ENCODE measurements around the gene UBL7. TPM values are rescaled to one million over a fixed set of nuclear protein-coding genes. Genes with fewer than 3 reads are reported as not detected.

UBL7 gene
- total and polyA plus RNA-seq, 2 of the 8 experiments (the other 6 are each of a cell fraction or from before 2014, with no cell fraction given), result 71.5 to 183 TPM

DNA sequence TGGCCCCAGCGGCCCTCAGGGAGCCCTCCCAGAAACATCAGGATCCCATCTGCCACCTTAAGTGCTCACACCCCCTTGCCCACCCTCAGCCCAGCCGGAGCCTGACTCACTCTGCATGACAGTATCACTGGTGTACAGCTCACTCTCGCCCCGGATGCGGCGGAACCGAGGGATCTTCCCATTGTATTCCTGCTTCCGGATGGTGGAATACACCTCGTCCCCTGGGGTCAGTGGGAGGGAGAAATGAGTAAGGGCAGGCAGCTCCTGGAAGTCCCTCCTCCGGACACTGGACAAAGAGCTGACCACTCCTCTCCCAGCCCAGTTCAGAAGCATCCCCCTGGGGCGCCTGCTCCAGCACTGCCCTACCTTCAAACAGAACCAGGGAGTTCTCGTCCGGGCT lies 43.7 kb downstream of the UBL7 start:
- H3K4ac ChIP-seq (replicated peaks; ENCODE audit: insufficient read length, low read depth, low read length), result no peak overlapping the region
- H4K8ac ChIP-seq (ENCODE audit: extremely low read depth, insufficient read depth, low read length), result no peak overlapping the region
- H3K4me3 ChIP-seq (ENCODE audit: extremely low read depth in 1 of 4, insufficient read depth in 2 of 4, low read depth in 3 of 4, low read length in 4 of 4), result no peak overlapping the region
- no peak overlapping the region for H2BK12ac ChIP-seq (ENCODE audit: low read depth, low read length)
- H2AK5ac ChIP-seq (ENCODE audit: low read depth, low read length), result no peak overlapping the region
- H3K56ac ChIP-seq (replicated peaks; ENCODE audit: insufficient read length, low read depth, low read length), result no peak overlapping the region
- H2BK5ac ChIP-seq (ENCODE audit: low read depth, low read length), result no peak overlapping the region
- H4K91ac ChIP-seq (replicated peaks; ENCODE audit: insufficient read length, low read length), result no peak overlapping the region
- no peak overlapping the region for H3K18ac ChIP-seq (ENCODE audit: extremely low read depth, low read length)
- peaks cover 9% of the 10 kb centered on the region for H3K79me1 ChIP-seq (ENCODE audit: low read depth, low read length)
- H3K23ac ChIP-seq (ENCODE audit: insufficient read length), result no peak overlapping the region
- DNase-seq (ENCODE audit: low read depth in 1 of 2, low spot score in 2 of 2) (no peak), FAIRE-seq (no peak)
- H3K27ac ChIP-seq (ENCODE audit: low read depth, low read length), result no peak overlapping the region
- peaks cover 3% of the 10 kb centered on the region; the same call in 1 of the 2 replicates for H3K23me2 ChIP-seq (ENCODE audit: low read depth, low read length)
- H2BK15ac ChIP-seq (ENCODE audit: low read length), result no peak overlapping the region
- TF ChIP-seq TAF1 (IDR thresholded peaks at IDR 0.05; ENCODE audit: low read depth, low read length), result no peak
- TF ChIP-seq SAP30 (IDR thresholded peaks at IDR 0.05; ENCODE audit: insufficient read depth, insufficient replicate concordance, low read length), result no peak
- H4K5ac ChIP-seq (ENCODE audit: insufficient read length, low read depth, low read length), result no peak overlapping the region
- 88% methylated on average over 13 of the region's 13 CpGs; no CpG with 5 or more reads in 1 of the 2 experiments for WGBS, 2 experiments (ENCODE audit: extremely low coverage in 1 of 2, insufficient coverage in 1 of 2, insufficient read length in 1 of 2, insufficient replicate concordance in 2 of 2, low coverage in 1 of 2, low lambda C conversion rate in 2 of 2, missing lambda C conversion rate in 1 of 2)
- H3K9ac ChIP-seq (replicated peaks in 1 of 4; ENCODE audit: extremely low read depth in 1 of 4, low read depth in 3 of 4, low read length in 3 of 4), result no peak overlapping the region
- no peaks in the 10 kb centered on the region for H3K9me3 ChIP-seq (ENCODE audit: insufficient read depth in 2 of 2, low read depth in 1 of 2, low read length in 1 of 2)
- peaks cover 6 to 13% of the 10 kb centered on the region in 2 experiments for H4K20me1 ChIP-seq (replicated peaks in 1 of 2; ENCODE audit: control insufficient read depth in 1 of 2, insufficient read depth in 2 of 2, low read length in 2 of 2)
- no peak overlapping the region for H3K14ac ChIP-seq (ENCODE audit: insufficient read length)
- no peaks in the 10 kb centered on the region for H3K27me3 ChIP-seq (replicated peaks in 1 of 4; ENCODE audit: control insufficient read depth in 3 of 4, extremely low read depth in 1 of 4, insufficient read depth in 3 of 4, low read length in 3 of 4)
- POLR2A ChIA-PET (ENCODE audit: partially characterized antibody), result interaction anchor here (0.9 to 1.7 kb wide), 2 partner anchors 15 to 128 kb away, joined by 3 to 5 read pairs; no protein-coding TSS in a partner anchor
- H2AFZ ChIP-seq (ENCODE audit: low read length), result no peak overlapping the region
- H3K79me2 ChIP-seq (ENCODE audit: control insufficient read depth in 1 of 2, insufficient read depth in 2 of 2, low read length in 2 of 2), result 0 out of 4 replicates have a peak, but pooled peaks cover 0 to 6% of the 10 kb centered on the region in 2 experiments
- H2BK120ac ChIP-seq (replicated peaks; ENCODE audit: low read depth, low read length), result no peak overlapping the region
- H2BK20ac ChIP-seq (ENCODE audit: low read length), result no peak overlapping the region
- H3K4me1 ChIP-seq (replicated peaks in 1 of 4; ENCODE audit: control insufficient read depth in 3 of 4, insufficient read depth in 4 of 4, low read length in 3 of 4), result peaks cover 0 to 16% (median 8%) of the 10 kb centered on the region in 4 experiments; a peak in 5 of 7 replicates
- H3K36me3 ChIP-seq (ENCODE audit: control insufficient read depth in 2 of 4, insufficient read depth in 4 of 4, low read length in 3 of 4), result peaks cover 0 to 7% (median under 1%) of the 10 kb centered on the region in 4 experiments; a peak in 3 of 8 replicates
- CTCF ChIA-PET (ENCODE audit: partially characterized antibody), result interaction anchor here (1.3 to 41.3 kb wide), 5 partner anchors 10 to 38 kb away, joined by 3 to 1311 read pairs (median 4); partner anchors contain the start of gene CYP11A1
- no peak overlapping the region for H3K4me2 ChIP-seq (ENCODE audit: insufficient read depth in 1 of 2, low read depth in 2 of 2, low read length in 2 of 2)

Measured in H1 (cell line).